Stimulated activated naive CD4-positive, alpha-beta T cell treated with Interleukin-2 at 50 U/mL for 16 hours (primary cell): Measurements from ENCODE around the gene PHKA1.
A peak's percentile ranks its signal among the peaks of the same experiment; 100 is the strongest.
"Not testable (repeated sequence)": the region's sequence is repeated elsewhere in the genome, so short reads cannot be mapped to it uniquely, and the experiment has no call there.

Experiments used
- DNase-seq: peaks from one replicate; lab custom pipeline; 2025; lab: John Stamatoyannopoulos, UW

Gene PHKA1

DNA sequence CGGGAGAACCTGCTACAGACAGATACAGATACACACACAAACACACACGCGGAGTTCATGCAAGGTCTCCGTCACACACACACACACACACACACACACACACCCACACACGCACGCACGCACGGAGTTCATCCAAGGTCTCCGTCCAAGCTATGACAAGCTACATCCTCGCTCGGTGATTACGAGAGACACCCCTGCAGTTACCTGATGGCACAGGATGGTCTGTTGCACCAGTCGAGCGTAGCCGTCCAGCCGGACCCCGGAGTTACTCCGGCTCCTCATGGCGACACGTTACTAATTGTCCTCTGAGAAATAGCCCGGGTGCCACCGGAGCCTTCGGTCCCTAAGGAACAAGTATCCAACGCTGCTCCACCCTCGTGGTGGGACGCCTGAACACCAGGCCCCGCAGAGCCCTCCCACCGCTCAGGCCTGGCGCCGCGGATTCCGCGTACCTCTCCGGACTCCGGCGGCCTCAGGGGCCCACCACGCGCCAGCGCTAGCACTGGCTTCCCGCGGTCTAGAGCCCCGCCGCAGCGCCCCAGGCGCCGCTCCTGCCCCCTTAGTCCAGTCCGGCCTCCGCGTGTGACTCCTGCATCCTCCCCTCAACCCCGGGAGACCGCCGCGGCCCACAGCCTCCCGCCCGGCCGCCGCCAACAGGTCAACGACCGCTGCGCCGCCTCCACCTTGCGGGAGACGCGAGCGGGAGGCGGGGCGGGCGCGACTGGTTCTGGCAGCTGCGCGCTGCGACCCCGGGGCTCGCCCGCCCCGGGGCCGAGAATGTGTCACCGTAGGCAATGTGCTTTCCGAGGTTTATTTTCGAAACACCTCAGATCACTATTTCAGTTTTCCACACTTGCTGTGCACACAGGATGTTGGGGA is at the start of gene PHKA1:
Gene PHKA1, minus strand, starts transcription at position 708 of the 879 bp plus-strand sequence. Its CDS starts 426 bp downstream, at position 282.
- DNase-seq = peak; percentile 30

- not testable (repeated sequence) for DNase-seq
Measured at GRCh38 chrX:72760454-72760853, 46.3 kb upstream of the PHKA1 start.

GRCh38 chrX:72748545-72748944 is 34.4 kb upstream of the PHKA1 start:
- DNase-seq = not testable (repeated sequence)

DNA sequence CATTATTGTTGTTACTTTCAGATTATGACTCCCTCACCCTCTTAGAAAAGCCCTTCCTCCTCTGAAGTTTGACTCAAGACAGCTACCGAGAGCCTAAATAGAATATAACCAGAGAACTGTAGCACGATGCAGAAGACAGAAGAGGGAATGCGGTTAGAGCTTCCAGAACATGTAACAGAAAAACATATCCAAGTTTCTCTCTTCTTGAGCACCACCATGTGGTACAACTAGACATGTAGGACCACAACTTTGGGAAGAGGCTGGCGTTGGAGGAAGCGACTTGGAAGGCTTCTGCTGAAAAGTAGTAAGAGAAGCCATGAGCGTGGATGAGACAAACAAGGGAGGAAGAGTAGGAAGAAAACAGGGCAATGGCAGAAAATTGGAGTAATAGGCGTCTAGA is 31.4 kb upstream of the PHKA1 start:
- not testable (repeated sequence) for DNase-seq

GRCh38 chrX:72735561-72735960 is 21.5 kb upstream of the PHKA1 start:
- no peak for DNase-seq

DNA sequence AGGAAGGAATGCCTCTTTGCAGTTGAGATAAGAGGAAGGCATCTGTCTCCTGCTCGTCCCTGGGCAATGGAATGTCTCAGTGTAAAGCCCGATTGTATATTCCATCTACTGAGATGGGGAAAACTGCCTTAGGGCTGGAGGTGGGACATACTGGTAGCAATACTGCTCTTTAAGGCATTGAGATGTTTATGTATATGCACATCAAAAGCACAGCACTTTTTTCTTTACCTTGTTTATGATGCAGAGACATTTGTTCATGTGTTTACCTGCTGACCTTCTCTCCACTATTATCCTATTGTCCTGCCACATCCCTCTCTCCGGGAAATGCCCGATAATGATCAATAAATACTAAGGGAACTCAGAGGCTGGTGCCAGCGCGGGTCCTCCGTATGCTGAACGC is 19.5 kb upstream of the PHKA1 start:
- not testable (repeated sequence) for DNase-seq

GRCh38 chrX:72727846-72728245 is 13.7 kb upstream of the PHKA1 start:
- DNase-seq = no peak

DNA sequence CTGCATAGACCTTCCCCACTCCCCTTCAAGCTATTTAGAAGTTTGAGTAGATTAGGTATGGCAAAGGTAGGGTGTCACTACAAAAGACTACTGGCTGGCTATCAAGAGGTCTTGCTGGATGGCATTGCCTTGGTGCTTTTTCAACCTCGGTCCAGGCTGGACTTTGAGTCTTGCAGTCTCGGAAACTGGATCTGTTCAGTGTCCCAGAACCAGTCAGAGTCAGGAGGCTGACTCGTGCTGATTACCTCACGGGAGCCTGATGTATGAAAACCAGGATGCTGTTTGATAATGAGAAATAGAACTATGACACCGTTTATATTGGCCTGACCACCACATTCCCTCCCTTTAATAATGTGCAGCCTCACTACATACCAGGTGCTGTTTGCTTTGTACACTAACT is 2.7 kb upstream of the PHKA1 start:
- no peak for DNase-seq

DNA sequence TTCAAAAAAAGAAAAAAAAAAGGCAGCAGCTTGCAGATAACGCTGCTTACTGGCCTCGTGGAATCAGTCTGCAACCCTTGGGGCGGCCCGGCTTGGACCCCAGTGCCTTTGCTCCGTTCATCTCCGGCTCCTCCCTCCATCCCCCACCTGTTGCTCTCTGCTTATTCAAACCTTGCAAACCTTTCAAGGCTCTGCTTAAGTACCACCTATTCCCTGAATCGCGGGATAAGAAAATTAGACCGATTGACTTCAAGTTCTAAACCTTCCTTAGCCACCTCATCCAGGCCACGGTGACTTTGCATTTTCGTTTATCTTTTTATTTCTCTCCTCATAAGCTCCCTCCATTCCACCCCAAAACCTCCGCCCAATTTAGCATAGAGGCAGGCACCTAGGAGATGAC is 1.4 kb upstream of the PHKA1 start:
- no peak for DNase-seq

- no peak for DNase-seq
Measured at GRCh38 chrX:72714478-72714916, 391 bp upstream of the PHKA1 start.

DNA sequence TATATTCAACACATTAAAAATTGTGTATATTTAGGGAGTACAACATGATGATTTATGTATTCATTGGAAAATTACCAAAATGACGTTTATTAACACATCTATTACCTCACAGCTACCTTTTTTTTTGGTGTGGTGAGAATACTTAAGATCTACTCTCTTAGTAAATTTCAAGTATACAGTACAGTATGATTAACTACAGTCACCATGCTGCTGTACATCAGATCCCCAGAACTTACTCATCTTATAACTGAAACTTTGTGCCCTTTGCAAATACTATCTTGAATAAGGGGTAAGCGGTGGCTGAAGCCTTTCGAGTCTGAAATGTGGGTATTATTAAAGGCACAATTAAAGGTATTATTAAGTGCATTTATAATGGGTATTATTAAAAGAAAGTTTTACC is 976 bp downstream of the PHKA1 start:
- DNase-seq = no peak

DNA sequence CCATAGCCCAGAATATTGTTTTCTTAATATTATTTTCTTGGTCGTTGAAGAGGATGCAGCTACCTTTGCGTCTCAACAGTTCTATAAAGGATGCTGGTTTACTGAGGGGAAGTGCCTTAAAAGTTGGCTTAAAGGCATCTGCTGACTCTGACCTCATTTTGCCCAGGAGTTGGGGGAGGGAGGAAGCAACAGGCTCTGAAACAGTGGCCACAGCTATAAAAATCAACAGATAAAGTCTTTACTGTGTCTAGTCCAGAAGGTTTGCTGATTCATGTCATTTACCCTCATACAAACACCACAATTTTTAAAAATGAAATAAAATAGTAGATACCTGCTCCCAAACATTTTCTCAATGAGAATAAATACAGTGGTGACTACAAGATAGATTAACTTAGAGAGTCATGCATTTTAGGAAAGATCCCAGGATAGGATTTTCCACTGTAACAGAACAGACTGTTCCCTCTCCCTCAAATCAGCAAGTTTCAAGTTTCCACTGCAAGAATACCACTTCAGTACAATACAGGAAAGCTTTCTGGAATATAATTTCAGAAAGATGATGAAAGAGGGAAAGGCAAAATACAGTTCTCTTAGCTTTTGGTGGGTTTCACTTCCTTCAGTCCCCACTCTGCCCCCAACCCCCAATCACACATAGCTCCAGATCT is 1.9 kb downstream of the PHKA1 start:
- DNase-seq = no peak

DNA sequence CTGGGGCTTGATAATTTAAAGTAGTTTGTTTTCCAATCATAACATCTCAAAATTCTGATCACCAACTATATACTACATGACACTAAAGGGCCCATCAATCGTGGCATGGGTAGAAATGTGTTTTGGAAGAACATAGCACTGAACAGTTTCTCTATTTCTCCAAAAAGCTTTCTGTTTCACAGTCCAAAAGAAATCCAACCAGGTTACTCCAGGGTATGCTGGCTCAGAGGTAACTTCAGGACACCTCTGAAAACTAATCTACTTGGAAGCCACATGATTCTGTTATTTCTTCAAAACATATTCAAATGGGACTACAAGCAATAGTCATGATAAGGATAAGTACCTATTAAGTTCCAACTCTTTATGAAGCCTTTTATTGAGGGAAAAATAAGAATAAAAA is 8.3 kb downstream of the PHKA1 start:
- DNase-seq = no peak

DNA sequence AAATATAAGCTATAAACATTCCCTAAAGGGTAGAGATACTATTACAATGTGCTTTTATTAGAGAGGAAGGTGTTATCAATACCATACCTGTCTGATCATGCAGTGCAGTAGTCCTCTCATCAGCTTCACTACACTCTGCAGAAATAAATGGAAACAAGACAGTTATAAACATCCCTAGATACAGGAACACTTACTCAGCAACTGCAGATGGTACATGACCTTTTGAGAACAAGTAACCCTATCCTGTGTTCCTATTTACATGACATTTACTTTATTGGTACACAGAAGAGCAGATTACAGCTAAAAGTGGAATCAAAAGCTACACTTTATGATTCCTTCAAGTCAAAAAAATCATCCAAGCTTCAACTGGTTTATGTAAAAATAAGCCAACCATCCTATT is 9.0 kb downstream of the PHKA1 start:
- DNase-seq = no peak

DNA sequence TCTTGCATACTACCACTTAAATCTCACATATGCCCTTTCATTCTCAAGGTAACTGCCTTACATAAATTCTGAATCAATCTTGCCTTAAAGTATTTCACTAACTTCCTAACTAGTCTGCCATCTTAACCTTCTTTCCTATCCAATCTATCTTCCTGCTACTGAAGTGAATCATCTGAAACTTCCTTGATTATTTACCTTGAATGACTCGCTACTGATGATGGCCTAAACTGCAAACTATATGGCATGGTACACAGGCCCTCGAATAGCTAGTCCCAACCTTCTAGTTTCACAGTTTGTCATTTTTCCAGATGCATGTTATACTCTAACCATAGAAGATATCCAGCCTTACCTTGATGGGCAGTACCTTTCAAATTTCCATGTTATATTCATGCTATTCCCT is 19.9 kb downstream of the PHKA1 start:
- no peak for DNase-seq

DNA sequence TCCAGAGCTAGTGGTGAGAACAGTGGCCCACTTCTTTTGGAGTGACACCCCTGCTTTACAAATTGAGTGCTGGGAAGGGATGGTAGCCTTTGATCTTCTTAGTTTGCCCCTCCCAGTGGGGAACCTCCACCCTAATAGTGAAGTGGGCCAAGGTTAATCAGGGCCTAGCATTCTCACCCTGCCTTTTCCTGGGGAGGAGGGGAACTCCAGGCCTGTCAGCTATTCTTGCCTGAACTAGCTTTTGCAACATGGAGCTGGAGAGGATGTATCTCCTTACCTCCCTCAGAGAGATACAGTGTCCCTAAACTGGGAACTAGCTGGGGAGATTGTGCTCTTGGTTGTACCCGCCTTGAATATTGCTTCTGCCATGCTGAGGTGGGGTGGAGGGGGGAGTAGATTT is 20.6 kb downstream of the PHKA1 start:
- DNase-seq = no peak

DNA sequence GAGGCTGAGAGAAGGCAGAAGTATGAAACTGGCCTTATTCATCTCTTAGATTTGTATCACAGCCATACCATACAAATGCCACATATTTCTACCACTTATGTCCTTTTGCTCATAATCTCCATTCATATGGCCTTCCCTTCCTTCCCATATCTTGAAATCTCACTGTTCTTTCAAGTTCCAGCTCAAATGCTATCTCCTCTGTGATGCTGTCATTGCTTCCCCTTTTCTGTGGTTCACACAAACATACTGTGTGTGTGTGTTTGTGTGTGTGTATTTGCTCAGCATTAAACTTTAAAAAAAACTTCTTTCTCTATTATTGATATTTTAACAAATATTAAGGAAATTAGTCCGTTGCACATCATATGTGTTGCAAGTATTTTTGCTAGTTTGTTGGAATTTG is 26.7 kb downstream of the PHKA1 start:
- no peak for DNase-seq

GRCh38 chrX:72685810-72686456 is 28.2 kb downstream of the PHKA1 start:
- no peak for DNase-seq

GRCh38 chrX:72685018-72685417 is 29.1 kb downstream of the PHKA1 start:
- no peak for DNase-seq

- no peak for DNase-seq
Measured at GRCh38 chrX:72683631-72684030, 30.5 kb downstream of the PHKA1 start.

- no peak for DNase-seq
Measured at GRCh38 chrX:72676465-72676864, 37.6 kb downstream of the PHKA1 start.

DNA sequence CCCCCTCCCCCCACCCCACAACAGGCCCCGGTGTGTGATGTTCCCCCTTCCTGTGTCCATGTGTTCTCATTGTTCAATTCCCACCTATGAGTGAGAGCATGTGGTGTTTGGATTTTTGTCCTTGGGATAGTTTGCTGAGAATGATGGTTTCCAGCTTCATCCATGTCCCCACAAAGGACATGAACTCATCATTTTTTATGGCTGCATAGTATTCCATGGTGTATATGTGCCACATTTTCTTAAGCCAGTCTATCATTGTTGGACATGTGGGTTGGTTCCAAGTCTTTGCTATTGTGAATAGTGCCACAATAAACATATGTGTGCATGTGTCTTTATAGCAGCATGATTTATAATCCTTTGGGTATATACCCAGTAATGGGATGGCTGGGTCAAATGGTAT is 40.2 kb downstream of the PHKA1 start:
- not testable (repeated sequence) for DNase-seq

DNA sequence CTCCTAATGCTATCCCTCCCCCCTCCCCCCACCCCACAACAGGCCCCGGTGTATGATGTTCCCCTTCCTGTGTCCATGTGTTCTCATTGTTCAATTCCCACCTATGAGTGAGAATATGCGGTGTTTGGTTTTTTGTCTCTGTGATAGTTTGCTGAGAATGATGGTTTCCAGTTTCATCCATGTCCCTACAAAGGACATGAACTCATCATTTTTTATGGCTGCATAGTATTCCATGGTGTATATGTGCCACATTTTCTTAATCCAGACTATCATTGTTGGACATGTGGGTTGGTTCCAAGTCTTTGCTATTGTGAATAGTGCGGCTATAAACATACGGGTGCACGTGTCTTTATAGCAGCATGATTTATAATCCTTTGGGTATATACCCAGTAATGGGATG is 44.6 kb downstream of the PHKA1 start:
- DNase-seq = not testable (repeated sequence)
